PC-3 (cell line): ENCODE data around the gene PRRT2. TPM values are rescaled to one million over a fixed set of nuclear protein-coding genes. Genes with fewer than 3 reads are reported as not detected.
"Not testable (repeated sequence)": the region's sequence is repeated elsewhere in the genome, so short reads cannot be mapped to it uniquely, and the experiment has no call there.

ENCODE experiments used
- ATAC-seq: fragments of 200-7000 bp; cut with Tn5 transposase; 2 replicates; pipeline ENCODE4 v1.9.1; 2020; ENCODE audit warnings: mild to moderate bottlenecking, moderate library complexity
- BruUV-seq: library from RNA; stranded (reverse); fragments of 400-500 nt; replicated peaks from 2 replicates; lab custom pipeline; 2021; lab: Mats Ljungman, UMichigan
- CTCF ChIA-PET: fragments of 300-600 bp; sonication (Branson Sonifier 250); formaldehyde crosslinking; loops from one replicate; lab custom pipeline; 2022; ENCODE audit warnings: antibody characterized with exemption; lab: Charles Lee
- POLR2A ChIA-PET: fragments of 300-600 bp; sonication (Branson Sonifier 250); formaldehyde crosslinking; loops from one replicate; lab custom pipeline; 2022; ENCODE audit warnings: antibody characterized with exemption; ENCODE audit not compliant: unreplicated experiment; lab: Charles Lee
- DNase-seq: peaks from one replicate; pipeline ENCODE4 v3.0.0-alpha.2; 2015
- H2AFZ ChIP-seq: fragments of 300-600 bp; sonication (generic); 2 replicates; pipeline ENCODE4 v1.6.0; 2016; ENCODE audit warnings: antibody characterized with exemption, low read length
- H3F3A ChIP-seq: fragments of 300-600 bp; sonication (generic); one replicate; pipeline ENCODE4 v1.6.0; 2017; ENCODE audit warnings: antibody characterized with exemption, low read length, control low read depth, mild to moderate bottlenecking; ENCODE audit not compliant: unreplicated experiment
- H3K27ac ChIP-seq: fragments of 300-600 bp; sonication (generic); 2 replicates; pipeline ENCODE4 v1.5.1; 2016; ENCODE audit warnings: mild to moderate bottlenecking, low read length
- H3K27me3 ChIP-seq: fragments of 300-600 bp; sonication (generic); 2 replicates; pipeline ENCODE4 v1.6.1; 2016; ENCODE audit warnings: low read length, mixed read lengths
- H3K36me3 ChIP-seq: fragments of 300-600 bp; sonication (generic); 2 replicates; pipeline ENCODE4 v1.6.1; 2016; ENCODE audit warnings: low read depth, mixed run types, low read length, mixed read lengths
- H3K4me1 ChIP-seq: fragments of 300-600 bp; sonication (generic); 2 replicates; pipeline ENCODE4 v1.5.1; 2016; ENCODE audit warnings: low read length; ENCODE audit not compliant: insufficient read depth
- H3K4me2 ChIP-seq: fragments of 300-600 bp; sonication (generic); 2 replicates; pipeline ENCODE4 v1.6.0; 2016; ENCODE audit warnings: low read length
- H3K4me3 ChIP-seq: fragments of 300-600 bp; sonication (generic); 2 replicates; pipeline ENCODE4 v1.5.1; 2016; ENCODE audit warnings: mild to moderate bottlenecking, low read length, mixed read lengths
- H3K79me2 ChIP-seq: fragments of 300-600 bp; sonication (generic); 2 replicates; pipeline ENCODE4 v1.6.1; 2017; ENCODE audit warnings: low read length, mixed read lengths
- H3K9ac ChIP-seq: fragments of 300-600 bp; sonication (generic); 2 replicates; pipeline ENCODE4 v1.6.0; 2016; ENCODE audit warnings: mild to moderate bottlenecking, low read length
- H3K9me2 ChIP-seq: fragments of 300-600 bp; sonication (generic); replicated peaks from 2 replicates; pipeline ENCODE4 v1.6.1; 2016; ENCODE audit warnings: mixed run types, low read length, mixed read lengths
- H3K9me3 ChIP-seq: fragments of 300-600 bp; sonication (generic); 2 replicates; pipeline ENCODE4 v1.6.1; 2016; ENCODE audit warnings: low read length, mixed read lengths
- H4K20me1 ChIP-seq: fragments of 300-600 bp; sonication (generic); 2 replicates; pipeline ENCODE4 v1.6.1; 2016; ENCODE audit warnings: low read length, mixed read lengths
- EZH2 ChIP-seq: fragments of 300-600 bp; sonication (generic); IDR thresholded peaks from one replicate; pipeline ENCODE4 v1.6.1; 2017; ENCODE audit warnings: antibody characterized with exemption, mild to moderate bottlenecking, low read length; ENCODE audit not compliant: unreplicated experiment
- EZH2phosphoT487 ChIP-seq: fragments of 300-600 bp; sonication (generic); IDR thresholded peaks from 2 replicates; pipeline ENCODE4 v1.6.1; 2018; ENCODE audit warnings: mild to moderate bottlenecking, antibody characterized with exemption, low read length, borderline replicate concordance
- intact Hi-C: fragments of 100-400 bp; cut with micrococcal nuclease; formaldehyde crosslinking; loops from 2 replicates; pipeline ENCODE4 v1.9.0; 2023
- total RNA-seq: library from RNA; depleted of rRNA; stranded (reverse); fragments of >200 nt; gene quantifications from 2 replicates; pipeline ENCODE4 v1.2.3, GENCODE V29; 2014
- TF ChIP-seq, protein P1 (sequence below): fragments of 300-600 bp; sonication (generic); conservative IDR thresholded peaks from 2 replicates; pipeline ENCODE4 v1.5.1; 2017; ENCODE audit warnings: antibody characterized with exemption, low read depth, mild to moderate bottlenecking, low read length

PRRT2 gene
- total RNA-seq, 1 experiment from 2014 or later = 0.40 TPM

DNA sequence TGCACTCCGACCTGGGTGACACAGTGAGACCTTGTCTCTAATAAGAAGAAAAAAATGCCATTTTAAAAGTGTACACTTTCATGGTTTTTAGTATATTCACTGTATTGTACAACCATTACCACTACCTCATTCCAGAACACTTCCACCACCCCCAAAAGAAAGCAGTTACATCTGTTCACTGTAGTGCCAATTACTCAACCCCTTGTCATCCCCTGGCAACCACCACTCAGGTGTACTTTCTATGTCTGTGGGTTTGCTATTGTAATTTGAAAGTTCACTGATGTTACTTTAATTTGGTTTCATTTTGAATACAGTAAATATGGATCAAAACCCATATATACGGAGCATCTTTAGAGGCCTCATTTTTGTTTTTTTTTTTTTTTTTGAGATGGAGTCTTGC is 27.8 kb upstream of the PRRT2 start:
- intact Hi-C loops = no loop called here
- TF ChIP-seq EZH2phosphoT487 (no peak), EZH2 (no peak)
- TF ChIP-seq, protein P1, sequence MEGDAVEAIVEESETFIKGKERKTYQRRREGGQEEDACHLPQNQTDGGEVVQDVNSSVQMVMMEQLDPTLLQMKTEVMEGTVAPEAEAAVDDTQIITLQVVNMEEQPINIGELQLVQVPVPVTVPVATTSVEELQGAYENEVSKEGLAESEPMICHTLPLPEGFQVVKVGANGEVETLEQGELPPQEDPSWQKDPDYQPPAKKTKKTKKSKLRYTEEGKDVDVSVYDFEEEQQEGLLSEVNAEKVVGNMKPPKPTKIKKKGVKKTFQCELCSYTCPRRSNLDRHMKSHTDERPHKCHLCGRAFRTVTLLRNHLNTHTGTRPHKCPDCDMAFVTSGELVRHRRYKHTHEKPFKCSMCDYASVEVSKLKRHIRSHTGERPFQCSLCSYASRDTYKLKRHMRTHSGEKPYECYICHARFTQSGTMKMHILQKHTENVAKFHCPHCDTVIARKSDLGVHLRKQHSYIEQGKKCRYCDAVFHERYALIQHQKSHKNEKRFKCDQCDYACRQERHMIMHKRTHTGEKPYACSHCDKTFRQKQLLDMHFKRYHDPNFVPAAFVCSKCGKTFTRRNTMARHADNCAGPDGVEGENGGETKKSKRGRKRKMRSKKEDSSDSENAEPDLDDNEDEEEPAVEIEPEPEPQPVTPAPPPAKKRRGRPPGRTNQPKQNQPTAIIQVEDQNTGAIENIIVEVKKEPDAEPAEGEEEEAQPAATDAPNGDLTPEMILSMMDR = no peak
- peak overlapping the region; percentile 55 for H3K27ac ChIP-seq
- ATAC-seq (peak; percentile 71), DNase-seq (peak; percentile 75)
- H3K9ac ChIP-seq = no peak overlapping the region
- no peak overlapping the region for H2AFZ ChIP-seq
- H3K9me3 ChIP-seq = no peaks in the 10 kb centered on the region
- CTCF ChIA-PET = no interaction called here
- H3K4me2 ChIP-seq = peak overlapping the region; percentile 54
- BruUV-seq = no TSS peak
- no peaks in the 10 kb centered on the region for H3K9me2 ChIP-seq
- H3K79me2 ChIP-seq = no peaks in the 10 kb centered on the region
- no peaks in the 10 kb centered on the region for H3F3A ChIP-seq
- no peaks in the 10 kb centered on the region for H3K27me3 ChIP-seq
- no peaks in the 10 kb centered on the region for H4K20me1 ChIP-seq
- H3K4me3 ChIP-seq = no peak overlapping the region
- POLR2A ChIA-PET = no interaction called here
- no peaks in the 10 kb centered on the region for H3K36me3 ChIP-seq
- H3K4me1 ChIP-seq = peaks cover 6% of the 10 kb centered on the region

DNA sequence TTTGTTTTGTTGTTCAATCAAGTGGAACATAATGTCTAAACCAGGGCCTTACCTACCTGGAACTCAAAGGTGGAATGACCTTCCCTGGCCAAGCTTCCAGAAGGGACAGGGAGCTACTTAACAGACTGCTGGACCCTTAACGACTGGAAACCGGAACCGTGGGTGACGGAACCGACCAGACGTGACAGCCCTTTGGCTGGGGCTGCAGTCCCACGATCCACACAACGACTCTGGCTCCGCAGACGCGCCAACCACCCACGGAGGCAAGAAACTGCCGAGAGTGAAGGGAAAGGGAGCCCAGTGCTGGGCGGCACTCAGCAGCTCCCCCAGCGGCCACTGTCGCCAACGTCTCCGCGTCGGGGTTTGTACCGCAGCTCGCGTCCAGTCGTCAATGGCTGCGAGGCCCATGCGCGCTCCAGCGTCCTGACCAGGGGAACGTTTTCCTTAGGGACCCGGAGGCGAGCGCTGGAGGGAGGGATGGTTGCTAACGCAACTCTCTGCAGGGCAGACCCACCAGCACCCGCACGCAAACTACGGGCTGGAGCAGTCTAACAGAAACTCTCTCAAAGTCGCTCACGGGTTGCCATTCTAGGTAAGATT is 27.0 kb upstream of the PRRT2 start:
- Histone ChIP-seq H4K20me1 (no peaks in the 10 kb centered on the region), H3K27me3 (no peaks in the 10 kb centered on the region), H3K4me1 (peaks cover 10% of the 10 kb centered on the region), H3K79me2 (no peaks in the 10 kb centered on the region), H3K36me3 (no peaks in the 10 kb centered on the region), H3K9me3 (no peaks in the 10 kb centered on the region), H3K9ac (no peak overlapping the region), H3K4me2 (no peak overlapping the region), H2AFZ (no peak overlapping the region), H3K27ac (no peak overlapping the region), H3K9me2 (no peaks in the 10 kb centered on the region), H3F3A (no peaks in the 10 kb centered on the region), H3K4me3 (no peak overlapping the region)
- CTCF ChIA-PET = interaction anchor here (0.5 kb wide), 1 partner anchor 19 kb away, joined by 5 read pairs; no protein-coding TSS in a partner anchor
- TF ChIP-seq EZH2 (no peak), EZH2phosphoT487 (no peak)
- TF ChIP-seq, protein P1 = no peak
- no peak for DNase-seq
- no peak for ATAC-seq
- no TSS peak for BruUV-seq
- POLR2A ChIA-PET = no interaction called here
- intact Hi-C loops = no loop called here

DNA sequence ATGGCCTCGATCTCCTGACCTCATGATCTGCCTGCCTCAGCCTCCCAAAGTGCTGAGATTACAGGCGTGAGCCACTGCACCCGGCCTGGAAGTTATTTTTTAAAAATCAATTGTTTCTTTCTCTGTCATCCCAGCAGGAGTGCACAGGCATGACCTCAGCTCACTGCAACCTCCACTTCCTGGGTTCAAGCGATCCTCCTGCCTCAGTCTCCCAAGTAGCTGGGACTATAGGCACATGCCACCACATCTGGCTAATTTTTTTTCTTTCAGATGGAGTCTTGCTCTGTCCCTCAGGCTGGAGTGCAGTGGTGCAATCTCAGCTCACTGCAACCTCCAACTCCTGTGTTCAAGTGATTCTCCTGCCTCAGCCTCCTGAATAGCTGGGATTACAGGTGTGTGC is 24.8 kb upstream of the PRRT2 start:
- H3K36me3 ChIP-seq, H3K27ac ChIP-seq, intact Hi-C loops, H4K20me1 ChIP-seq, H3K9me3 ChIP-seq, H3K4me3 ChIP-seq, H3K27me3 ChIP-seq, CTCF ChIA-PET, H3F3A ChIP-seq, ATAC-seq, DNase-seq, BruUV-seq, H3K9me2 ChIP-seq, POLR2A ChIA-PET, H3K4me2 ChIP-seq, H2AFZ ChIP-seq, H3K9ac ChIP-seq: not testable (repeated sequence)
- H3K4me1 ChIP-seq = peaks cover 15% of the 10 kb centered on the region
- peaks cover 16% of the 10 kb centered on the region for H3K79me2 ChIP-seq
